Cerebellar cortex (tissue), 1 donor: Measurements from ENCODE around the gene LYZ.
A peak's percentile ranks its signal among the peaks of the same experiment; 100 is the strongest.
"Not testable (repeated sequence)": the region's sequence is repeated elsewhere in the genome, so short reads cannot be mapped to it uniquely, and the experiment has no call there.

Source experiments
- DNase-seq: peaks from one replicate; pipeline ENCODE4 v3.0.0-alpha.2; 2015; ENCODE audit warnings: low spot score

LYZ gene

DNA sequence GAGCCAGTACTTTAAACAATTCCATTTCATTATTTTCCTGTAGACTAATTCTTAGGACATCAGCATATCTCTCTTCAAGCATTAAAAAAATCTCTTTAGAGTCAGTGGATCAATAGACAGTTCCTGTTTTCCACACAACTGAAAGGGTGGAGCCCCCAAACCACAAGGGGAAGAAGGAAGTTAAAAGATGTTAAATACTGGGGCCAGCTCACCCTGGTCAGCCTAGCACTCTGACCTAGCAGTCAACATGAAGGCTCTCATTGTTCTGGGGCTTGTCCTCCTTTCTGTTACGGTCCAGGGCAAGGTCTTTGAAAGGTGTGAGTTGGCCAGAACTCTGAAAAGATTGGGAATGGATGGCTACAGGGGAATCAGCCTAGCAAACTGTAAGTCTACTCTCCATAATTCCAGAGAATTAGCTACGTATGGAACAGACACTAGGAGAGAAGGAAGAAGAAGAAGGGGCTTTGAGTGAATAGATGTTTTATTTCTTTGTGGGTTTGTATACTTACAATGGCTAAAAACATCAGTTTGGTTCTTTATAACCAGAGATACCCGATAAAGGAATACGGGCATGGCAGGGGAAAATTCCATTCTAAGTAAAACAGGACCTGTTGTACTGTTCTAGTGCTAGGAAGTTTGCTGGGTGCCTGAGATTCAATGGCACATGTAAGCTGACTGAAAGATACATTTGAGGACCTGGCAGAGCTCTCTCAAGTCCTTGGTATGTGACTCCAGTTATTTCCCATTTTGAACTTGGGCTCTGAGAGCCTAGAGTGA lies at the start of gene LYZ:
TSS of gene LYZ (plus strand) at position 220 of the 777 bp plus-strand sequence. CDS start at position 248, 28 bp downstream.
- DNase-seq = no peak

DNA sequence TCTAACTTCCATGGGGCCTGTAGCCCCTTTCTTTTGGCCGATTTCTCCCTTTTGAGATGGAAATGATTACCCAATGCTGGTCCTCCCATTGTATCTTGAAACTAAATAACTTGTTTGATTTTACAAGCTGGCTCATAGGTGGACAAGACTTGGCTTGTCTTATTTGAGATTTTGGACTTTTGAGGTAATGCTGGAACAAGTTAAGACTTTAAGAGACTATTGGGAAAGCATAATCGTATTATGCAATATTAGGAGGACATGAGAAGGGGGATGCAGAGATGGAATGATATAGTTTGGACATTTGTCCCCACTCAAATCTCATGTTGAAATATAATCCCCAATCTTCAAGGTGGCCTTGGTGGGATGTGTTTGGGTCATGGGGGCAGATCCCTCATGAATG lies 49.2 kb upstream of the LYZ start:
- no peak for DNase-seq

DNA sequence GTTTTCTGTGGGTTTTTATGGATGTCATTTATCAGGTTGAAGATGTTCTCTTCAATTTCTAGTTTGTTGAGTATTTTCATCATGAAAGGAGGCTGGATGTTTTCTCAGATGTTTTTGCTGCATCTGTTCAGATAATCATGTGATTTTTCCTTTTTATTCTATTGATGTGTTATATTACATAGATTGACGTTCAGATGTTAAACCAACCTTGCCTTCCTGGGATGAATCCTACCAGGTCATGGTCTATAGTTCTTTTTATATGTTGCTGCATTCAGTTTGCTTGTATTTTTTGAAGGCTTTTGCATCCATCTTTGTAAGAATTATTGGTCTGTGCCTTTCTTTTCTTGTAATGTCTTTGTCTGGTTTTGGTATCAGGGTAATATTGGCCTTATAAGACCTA lies 43.9 kb upstream of the LYZ start:
- no peak for DNase-seq

DNA sequence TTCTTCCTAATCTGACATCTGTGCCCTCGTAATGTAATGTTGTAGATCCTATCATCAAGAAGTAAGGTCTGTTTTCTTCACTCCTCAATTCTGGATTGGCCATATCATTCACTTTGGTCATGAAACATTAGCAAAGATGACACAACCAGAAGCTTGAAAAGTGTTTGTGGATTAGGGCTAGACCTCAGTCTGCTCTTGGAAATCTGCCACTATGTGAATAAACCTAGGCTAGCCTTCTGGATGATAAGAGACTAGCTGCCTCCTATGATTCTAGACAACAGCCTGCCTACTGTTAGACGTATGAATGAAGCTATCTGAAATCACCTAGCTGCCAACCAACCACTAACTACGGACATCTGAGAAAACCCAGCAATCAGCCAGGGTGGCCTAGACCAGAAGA lies 38.7 kb upstream of the LYZ start:
- no peak for DNase-seq

DNA sequence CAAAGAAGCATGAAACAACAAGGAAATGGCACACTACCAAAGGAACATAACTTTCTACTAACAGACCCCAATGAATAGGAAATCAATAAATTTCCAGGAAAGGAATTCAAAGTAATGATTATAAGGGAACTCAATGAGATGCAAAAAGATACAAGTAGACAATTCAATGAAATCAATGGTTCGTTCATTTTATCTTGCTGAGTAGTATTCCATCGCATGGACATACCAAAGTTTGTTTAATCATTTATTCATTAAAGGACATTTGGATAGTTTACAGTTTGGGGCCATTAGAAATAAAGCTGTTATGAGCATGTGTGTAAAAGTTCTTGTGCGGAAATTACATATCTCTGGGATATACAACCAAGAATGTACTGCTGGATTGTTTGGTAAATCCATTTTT lies 35.0 kb upstream of the LYZ start:
- DNase-seq = no peak

DNA sequence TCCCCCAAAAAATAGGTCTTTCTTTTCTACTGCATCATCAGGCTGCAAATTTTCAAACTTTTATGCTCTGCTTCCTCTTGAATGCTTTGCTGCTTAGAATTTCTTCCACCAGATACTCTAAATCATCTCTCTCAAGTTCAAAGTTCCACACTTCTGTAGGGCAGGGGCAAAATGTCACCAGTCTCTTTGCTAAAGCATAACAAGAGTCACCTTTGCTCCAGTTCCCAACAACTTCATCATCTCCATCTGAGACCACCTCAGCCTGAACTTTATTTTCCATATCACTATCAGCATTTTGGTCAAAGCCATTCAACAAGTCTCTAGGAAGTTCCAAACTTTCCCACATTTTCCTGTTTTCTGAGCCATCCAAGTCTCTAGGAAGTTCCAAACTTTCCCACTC lies 31.4 kb upstream of the LYZ start:
- DNase-seq = not testable (repeated sequence)

DNA sequence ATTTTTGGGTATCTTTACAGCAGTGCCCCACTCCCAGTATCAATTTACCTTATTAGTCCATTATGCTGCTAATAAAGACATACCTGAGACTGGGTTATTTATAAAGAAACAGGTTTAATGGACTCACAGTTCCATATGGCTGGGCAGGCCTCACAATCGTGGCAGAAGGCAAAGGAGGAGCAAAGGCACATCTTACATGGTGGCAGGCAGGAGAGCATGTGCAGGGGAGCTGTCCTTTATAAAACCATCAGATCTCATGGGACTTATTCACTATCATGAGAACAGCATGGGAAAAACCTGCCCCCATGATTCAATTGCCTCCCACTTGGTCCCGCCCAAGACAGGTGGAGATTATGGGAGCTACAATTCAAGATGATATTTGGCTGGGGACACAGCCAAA lies 30.9 kb upstream of the LYZ start:
- DNase-seq = not testable (repeated sequence)

DNA sequence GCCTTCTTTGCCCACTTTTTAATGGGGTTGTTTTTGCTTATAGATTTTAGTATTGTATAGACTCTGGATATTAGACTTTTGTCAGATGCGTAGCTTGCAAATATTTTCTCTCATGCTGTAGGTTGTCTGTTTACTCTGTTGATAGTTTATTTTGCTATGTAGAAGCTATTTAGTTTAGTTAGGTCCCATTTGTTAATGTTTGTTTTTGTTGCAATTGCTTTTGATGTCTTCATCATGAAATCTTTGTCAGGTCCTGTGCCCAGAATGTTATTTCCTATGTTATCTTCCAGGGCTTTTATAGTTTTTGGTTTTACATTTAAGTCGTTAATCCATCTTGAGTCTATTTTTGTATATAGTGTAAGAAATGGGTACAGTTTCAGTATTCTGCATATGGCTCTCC lies 30.0 kb upstream of the LYZ start:
- DNase-seq = no peak

DNA sequence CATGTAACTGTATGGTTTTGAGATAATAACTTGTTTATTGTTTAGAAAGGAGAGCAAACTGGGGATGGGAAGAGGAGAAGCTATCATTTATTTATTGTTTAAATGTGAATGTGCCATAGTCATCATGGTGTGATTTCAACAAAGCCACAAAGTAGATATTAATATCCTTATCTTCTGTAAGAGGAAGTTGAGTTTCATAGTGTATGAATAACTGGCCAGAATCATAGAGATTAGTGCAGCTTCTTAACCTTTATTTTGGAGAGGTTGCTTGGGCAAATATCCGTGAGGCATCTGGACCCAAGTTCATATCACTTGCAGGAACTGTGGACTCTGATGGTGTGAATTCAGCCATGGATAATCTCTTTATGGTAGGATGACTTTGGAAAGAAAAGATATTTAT lies 26.8 kb upstream of the LYZ start:
- DNase-seq = no peak

DNA sequence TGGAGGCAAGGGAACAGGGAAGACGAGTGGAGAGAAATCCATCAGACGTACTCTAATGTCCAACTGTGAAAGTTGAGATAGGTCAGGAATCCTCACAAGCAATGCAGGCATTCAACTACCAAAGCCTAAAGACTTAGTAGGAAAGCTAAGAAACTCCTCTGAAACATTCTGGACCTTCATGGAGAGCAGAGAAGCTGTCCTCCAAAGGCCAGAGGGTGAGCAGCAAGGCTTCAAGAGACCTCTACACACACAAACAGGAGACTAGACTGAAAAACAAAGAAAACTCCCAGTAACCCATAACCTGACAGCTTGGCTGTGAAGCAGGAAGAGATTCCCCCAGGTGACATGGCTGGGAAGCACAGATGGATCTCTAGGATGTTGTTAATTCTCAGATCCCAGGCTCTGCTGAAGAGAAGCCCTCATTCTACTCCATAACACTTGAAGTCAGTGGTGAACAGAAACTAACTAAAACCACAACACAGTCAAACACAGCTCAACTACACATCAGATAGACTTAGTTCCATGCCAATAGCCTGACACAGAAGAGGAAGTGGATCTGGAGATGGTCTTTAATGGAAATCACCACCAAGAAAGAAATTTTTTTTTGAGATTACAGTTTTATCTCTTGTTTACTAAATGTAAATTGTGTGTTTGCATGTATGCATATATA lies 23.2 kb upstream of the LYZ start:
- DNase-seq = no peak

DNA sequence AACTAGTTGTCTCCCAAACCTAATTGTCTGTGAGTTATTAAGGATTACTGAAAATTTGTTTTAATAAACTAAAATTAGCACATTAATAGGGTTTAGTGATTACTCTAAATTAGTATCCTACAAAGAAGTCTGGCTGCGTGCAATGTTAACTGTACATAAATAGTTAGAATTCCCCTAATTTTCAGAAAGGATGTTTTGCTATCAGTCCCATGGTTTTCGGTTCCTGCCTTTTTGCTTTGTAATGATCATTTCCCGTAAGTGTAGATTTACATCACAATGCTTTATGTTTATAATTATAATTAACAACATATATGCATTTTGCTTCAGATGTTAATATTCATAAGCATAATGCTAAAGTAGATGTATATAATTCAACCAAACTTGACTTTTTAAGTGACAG lies 19.8 kb upstream of the LYZ start:
- DNase-seq = no peak

DNA sequence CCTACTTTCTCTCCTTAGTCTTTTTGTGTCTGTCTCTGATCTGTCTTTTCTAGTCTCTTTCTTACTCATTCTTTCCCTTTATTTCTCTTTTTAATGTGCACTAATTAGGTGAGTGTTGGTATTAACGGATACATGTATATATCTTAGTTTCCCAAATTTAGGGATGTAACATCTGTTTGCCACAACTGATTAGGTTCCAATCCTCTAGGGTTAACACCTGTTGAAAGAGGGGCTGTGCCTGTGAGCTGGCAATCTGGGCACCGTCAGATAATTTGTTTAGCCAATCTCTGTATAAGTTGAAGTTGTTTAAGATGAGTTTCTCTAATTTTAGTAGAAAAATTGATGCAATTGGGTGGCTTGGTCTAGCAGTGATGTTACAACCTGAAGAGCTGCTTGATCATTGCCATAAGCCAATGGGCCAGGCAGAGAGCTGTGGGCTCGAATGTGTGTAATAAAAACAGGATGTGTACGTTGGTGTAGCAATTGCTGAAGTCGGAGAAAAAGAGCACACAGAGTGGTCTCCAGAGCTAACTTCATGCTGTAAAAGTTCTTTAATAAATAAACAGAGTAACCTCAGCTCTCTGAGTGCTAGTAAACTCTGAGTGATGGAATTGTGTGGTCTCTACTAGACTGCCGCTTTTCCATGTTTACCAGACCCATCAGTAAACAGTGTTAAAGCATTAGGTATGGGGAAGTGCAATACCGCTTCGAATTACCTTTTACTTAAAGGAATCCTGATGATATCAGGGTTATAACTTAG lies 18.3 kb upstream of the LYZ start:
- no peak for DNase-seq

DNA sequence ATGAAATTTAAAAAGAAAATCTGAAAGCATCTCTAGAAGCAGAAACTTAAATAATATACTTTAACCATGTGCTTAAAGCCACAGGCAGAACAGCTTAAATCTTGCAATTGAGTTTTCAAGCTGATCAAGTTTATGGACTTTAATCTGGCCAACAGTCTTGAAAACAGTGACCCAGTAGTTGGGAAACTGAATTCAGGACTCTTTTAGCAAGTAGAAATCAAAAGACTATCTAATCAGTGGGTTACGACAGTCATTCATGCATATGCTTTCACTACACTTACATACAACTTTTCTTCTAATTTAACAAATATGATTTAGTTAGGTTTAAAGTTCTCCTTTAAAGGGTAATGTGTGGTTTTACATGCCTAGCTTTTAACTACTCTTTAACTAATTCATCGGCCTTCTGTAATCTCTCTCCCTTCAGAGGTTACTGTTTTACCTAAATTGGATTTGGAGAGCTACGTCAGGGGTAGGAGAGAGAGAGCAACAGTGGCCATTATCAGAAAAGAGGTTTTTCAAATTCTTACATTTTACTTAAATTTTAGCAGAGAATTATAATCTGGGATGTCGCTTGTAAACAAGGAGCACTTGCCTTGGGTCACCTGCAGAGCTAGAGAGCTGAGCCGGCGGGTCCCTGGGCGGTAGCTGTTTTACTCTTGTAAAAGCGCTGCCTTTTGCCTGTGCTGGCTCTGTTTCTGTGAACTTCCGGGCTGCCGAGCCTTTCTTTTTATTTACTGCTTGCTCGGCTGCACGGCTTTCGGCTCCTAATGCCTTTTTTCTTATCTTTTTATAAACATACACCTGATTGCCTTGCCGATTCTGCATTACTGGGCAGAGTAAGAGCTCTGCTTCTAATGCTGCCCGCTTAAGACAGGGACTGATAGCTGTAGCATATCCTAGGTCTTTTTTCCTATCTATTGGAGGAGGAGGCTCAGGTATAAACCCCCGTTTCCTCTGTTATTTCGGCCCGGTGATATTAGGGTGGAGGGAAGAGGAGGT lies 17.4 kb upstream of the LYZ start:
- DNase-seq = peak; percentile 34

DNA sequence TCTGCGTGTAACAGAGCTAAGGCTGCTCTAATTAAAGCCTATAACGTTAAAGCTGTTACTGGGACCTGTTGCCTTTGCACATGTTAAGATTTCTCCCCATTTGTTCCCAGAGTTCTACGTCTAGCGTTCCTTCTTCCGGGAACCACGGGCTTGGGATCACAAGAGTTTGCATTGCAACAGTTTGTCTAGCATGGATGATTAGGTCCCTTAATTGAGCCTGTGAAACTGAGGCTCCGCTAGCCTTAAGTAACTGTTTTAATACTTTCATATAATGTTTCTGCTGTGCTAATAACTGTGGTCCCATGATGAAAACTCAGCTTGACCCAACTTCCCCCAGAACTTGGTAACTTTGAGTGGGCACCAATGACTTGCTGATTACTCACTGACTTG lies 16.7 kb upstream of the LYZ start:
- DNase-seq = no peak

DNA sequence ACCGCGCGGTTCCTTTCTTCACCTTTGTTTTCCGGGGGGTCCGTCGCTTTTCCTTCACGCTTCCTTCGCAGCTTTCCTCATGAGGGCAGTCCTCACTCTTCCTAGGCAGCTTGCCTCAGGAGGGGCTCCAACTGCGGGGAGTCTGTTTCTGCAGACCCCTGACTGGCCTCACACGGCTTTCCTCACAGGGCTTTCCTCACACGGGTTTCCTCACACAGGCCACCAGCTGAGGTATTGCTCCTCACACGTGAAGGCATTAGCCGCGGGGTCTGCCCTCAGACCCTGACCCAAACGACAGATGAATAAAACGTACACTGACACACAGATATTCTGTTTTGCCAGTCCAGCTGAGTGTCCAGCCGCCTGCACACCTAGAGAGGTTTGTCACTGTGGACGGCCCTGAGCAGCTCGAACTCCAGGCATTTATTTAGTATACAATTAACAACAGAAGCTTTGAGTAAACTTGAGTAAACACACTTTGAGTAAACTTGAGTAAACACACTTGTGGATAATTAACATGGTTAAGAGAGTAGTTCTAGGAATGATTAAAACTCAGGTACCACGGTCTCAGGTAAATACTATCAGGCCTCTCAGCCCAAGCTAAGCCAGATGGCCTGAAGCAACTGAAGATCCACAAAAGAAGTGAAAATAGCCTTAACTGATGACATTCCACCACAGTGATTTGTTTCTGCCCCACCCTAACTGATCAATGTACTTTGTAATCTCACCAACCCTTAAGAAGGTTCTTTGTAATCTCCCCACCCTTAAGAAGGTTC lies 16.1 kb upstream of the LYZ start:
- DNase-seq = no peak

DNA sequence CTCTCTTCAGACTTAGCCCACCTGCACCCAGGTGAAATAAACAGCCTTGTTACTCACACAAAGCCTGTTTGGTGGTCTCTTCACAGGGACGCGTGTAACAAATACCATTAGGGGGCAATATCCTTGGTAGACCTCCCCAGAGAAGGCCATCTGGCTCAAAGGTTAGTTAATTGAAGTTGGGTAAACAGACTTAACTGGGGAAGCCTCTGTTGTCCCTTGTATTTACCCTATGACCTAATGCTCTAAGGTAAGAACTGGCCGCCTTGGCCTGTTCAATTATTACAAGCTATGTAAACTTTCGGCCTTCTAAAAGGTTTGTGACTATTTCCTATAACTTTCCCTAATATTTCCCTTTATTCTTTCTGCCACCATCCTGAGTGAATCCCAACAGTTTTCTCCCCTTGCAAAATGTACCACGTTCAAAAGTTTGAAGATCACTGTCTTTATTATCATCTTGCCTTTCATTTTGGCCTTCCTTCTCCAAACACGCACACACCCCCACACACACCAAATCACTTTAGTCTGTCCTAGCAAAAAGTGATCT lies 15.3 kb upstream of the LYZ start:
- DNase-seq = no peak

DNA sequence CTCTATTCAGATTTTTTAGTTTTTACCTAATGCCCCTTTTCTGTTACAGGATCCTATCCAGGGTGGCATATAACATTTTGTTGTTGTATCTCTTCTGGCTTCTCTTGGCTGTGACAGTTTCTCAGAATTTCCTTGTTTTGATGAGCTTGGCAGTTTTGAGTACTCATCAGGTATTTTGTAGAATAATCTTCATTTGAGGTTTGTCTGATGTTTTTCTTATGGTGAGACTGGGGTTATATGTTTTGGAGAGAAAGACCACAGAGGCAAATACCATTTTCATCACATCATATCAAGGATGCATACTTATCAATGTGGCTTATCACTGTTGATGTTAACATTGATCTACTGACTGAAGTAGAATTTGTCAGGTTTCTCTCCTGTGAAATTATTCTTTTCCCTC lies 14.0 kb upstream of the LYZ start:
- DNase-seq = no peak

DNA sequence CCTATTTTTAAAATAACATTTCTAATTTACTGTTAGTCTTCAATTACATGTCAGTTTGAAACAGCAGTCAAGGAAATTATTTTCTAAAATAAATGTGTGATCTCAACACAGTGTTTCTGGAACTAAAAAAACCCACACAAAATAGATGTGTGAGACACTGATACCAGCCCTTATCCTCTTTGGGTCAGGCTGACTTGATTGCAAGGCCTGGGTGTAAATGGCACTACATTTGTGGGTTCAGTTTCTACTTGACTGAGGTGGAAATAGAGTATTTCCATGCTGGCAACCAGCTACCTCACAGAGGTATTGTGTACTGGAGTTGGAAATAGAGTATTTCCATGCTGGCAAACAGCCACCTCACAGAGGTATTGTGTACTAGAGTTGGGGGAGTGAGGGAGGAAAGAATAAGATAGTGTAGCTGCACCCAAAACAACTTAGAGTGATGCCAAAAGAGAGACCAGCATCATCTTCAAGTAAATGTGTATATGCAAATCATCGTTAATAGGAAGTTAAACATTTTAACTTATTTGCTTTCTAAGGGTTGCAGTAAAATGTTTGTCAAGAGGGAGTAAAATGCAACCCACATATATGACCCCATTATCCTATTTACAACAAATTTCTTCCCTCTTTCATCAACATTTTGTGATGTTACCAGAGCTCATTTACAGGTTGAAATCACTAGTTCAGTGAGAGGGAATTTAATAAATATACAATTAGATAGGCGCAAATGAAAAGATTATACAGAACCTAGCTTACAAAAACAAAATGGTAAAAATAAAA lies 10.7 kb upstream of the LYZ start:
- DNase-seq = no peak

DNA sequence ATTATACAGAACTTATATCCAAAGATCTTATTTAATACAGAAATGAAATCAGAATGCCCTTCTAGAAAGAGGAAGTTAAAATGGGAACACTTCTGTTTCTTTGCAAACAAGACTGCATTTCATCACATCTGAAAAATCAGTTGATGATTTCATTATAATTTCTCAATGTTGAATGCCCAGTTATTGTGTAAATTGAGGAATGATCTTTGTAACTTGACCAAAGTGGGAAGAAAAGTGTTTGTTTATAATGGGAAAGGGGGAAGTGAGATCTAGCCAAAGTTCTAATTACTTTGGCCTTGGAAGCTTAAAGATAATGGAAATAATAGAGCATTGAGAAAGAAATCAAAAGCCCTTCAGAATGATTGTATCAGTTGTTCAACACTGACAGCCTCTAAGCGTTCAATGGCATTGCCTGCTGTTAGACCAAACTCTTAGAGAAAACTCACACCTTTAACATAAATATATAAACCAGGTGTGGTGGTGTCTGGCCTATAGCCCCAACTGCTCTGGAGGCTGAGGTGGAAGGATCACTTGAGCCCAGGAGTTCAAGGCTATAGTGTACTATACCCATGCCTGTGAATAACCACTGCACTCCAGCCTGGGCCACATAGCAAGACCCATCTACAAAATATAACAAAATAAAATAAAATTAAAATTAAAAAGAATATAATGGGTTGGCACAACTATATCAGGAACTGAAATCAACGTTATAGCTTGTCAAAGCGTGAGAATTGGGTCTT lies 9.9 kb upstream of the LYZ start:
- DNase-seq = no peak
